IMR-90 (cell line): ENCODE data around the gene PDGFA. TPM values are rescaled to one million over a fixed set of nuclear protein-coding genes. Genes with fewer than 3 reads are reported as not detected.

ENCODE experiments used
- CTCF ChIP-seq: conservative IDR thresholded peaks from 2 replicates; pipeline ENCODE4 v1.5.1; 2012; ENCODE audit warnings: mild to moderate bottlenecking, low read depth, low read length, improper control_type of control experiment
- polyA plus RNA-seq, 3 experiments: library from polyadenylated mRNA; depleted of rRNA; stranded (reverse); fragments of >200 nt; gene quantifications; 2 replicates each; pipeline ENCODE4 v1.2.3, GENCODE V29; 2012; ENCODE audit warnings: low replicate concordance in 1 of 3
- total RNA-seq: library from RNA; depleted of rRNA; stranded (reverse); fragments of >200 nt; gene quantifications from 2 replicates; pipeline ENCODE4 v1.2.3, GENCODE V29; 2012

PDGFA gene
- total and polyA plus RNA-seq, 2 of the 4 experiments (the other 2 are of a cell fraction): 3.3 to 3.8 TPM

- no peak for TF ChIP-seq CTCF
Measured at GRCh38 chr7:542713-543500, 23.3 kb upstream of the PDGFA start (continued).
